Measurements from ENCODE around the gene OR2T35.

DNA sequence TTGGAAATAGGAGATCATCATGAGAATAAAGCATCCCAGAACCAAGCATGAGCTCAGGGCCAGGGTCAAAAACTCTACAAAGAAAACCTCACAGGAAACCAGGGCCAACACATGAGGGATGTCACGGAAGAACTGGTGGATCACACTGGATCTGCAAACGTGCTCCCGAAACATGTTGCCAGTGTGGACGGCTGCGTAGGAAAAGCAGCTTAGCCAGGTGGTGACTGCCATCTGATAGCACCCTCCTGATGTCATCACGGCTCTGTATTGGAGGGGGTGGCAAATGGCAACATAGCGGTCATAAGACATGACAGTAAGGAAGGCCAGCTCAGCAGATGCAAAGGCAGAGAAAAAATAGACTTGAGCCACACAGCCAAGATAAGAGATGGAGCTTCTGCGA lies 36.6 kb upstream of the OR2T35 start:
- TF ChIP-seq, protein P1, sequence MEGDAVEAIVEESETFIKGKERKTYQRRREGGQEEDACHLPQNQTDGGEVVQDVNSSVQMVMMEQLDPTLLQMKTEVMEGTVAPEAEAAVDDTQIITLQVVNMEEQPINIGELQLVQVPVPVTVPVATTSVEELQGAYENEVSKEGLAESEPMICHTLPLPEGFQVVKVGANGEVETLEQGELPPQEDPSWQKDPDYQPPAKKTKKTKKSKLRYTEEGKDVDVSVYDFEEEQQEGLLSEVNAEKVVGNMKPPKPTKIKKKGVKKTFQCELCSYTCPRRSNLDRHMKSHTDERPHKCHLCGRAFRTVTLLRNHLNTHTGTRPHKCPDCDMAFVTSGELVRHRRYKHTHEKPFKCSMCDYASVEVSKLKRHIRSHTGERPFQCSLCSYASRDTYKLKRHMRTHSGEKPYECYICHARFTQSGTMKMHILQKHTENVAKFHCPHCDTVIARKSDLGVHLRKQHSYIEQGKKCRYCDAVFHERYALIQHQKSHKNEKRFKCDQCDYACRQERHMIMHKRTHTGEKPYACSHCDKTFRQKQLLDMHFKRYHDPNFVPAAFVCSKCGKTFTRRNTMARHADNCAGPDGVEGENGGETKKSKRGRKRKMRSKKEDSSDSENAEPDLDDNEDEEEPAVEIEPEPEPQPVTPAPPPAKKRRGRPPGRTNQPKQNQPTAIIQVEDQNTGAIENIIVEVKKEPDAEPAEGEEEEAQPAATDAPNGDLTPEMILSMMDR (IDR thresholded peaks at IDR 0.05): no peak
- TF ChIP-seq POLR2A (IDR thresholded peaks at IDR 0.05): no peak
